SU-DHL-6 (cell line): Measurements from ENCODE around the gene HECW1.
"Not testable (repeated sequence)": the region's sequence is repeated elsewhere in the genome, so short reads cannot be mapped to it uniquely, and the experiment has no call there.

Experiments
- EZH2phosphoT487 ChIP-seq: fragments of 200-600 bp; sonication (generic), shearing (Covaris generic); conservative IDR thresholded peaks from 2 replicates; pipeline ENCODE4 v1.6.1; 2018; ENCODE audit warnings: mild to moderate bottlenecking, antibody characterized with exemption, low read length, moderate library complexity, mixed read lengths
- TF ChIP-seq, protein P1 (sequence below): fragments of 200-600 bp; sonication (generic); IDR thresholded peaks from one replicate; pipeline ENCODE4 v1.5.1; 2017; ENCODE audit warnings: antibody characterized with exemption, mild to moderate bottlenecking, low read length, moderate library complexity; ENCODE audit not compliant: insufficient read depth, poor library complexity, severe bottlenecking

DNA sequence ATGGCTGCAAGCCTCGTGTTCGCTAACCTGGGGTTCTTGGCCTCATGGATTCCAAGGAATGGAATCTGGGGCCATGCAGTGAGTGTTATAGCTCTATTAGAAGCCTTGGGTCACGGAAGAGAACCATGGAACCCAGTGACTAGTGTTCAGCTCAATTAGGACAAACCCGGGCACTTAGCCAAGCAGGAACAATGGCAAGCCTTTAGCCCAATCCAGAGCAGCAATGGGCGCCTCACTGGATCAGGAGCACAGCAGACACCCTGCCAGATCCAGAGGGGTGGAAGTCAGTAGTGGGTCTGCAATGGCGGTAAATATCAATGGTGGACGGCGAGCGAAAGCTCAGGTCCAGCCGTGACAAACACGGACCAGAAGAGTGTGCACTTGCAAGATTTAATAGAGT is 98.1 kb downstream of the HECW1 start:
- TF ChIP-seq, protein P1, sequence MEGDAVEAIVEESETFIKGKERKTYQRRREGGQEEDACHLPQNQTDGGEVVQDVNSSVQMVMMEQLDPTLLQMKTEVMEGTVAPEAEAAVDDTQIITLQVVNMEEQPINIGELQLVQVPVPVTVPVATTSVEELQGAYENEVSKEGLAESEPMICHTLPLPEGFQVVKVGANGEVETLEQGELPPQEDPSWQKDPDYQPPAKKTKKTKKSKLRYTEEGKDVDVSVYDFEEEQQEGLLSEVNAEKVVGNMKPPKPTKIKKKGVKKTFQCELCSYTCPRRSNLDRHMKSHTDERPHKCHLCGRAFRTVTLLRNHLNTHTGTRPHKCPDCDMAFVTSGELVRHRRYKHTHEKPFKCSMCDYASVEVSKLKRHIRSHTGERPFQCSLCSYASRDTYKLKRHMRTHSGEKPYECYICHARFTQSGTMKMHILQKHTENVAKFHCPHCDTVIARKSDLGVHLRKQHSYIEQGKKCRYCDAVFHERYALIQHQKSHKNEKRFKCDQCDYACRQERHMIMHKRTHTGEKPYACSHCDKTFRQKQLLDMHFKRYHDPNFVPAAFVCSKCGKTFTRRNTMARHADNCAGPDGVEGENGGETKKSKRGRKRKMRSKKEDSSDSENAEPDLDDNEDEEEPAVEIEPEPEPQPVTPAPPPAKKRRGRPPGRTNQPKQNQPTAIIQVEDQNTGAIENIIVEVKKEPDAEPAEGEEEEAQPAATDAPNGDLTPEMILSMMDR, result not testable (repeated sequence)
- not testable (repeated sequence) for TF ChIP-seq EZH2phosphoT487
